Mesendoderm (in vitro differentiated cells): ENCODE results near the gene SCN4A.

Experiments used
- DNase-seq: peaks from one replicate; pipeline ENCODE4 v3.0.0; 2013
- H2AK5ac ChIP-seq: 2 replicates; pipeline ENCODE4 v1.6.1; 2013; ENCODE audit warnings: low read length, inconsistent platforms
- H2BK120ac ChIP-seq: 2 replicates; pipeline ENCODE4 v1.6.1; 2013; ENCODE audit warnings: low read depth, mild to moderate bottlenecking, low read length, moderate library complexity, mixed read lengths
- H2BK15ac ChIP-seq: replicated peaks from 2 replicates; pipeline ENCODE4 v1.6.1; 2013; ENCODE audit warnings: low read depth, mild to moderate bottlenecking, moderate library complexity
- H2BK5ac ChIP-seq: 2 replicates; pipeline ENCODE4 v1.6.1; 2013; ENCODE audit warnings: low read length, inconsistent platforms
- H3K18ac ChIP-seq: 2 replicates; pipeline ENCODE4 v1.6.1; 2013; ENCODE audit warnings: mild to moderate bottlenecking, low read length, mixed read lengths
- H3K23ac ChIP-seq: one replicate; pipeline ENCODE4 v1.6.1; 2013; ENCODE audit warnings: low read length
- H3K27ac ChIP-seq: 2 replicates; pipeline ENCODE4 v1.5.1; 2013; ENCODE audit warnings: low read depth, mild to moderate bottlenecking, inconsistent platforms, low read length, moderate library complexity
- H3K27me3 ChIP-seq: 2 replicates; pipeline ENCODE4 v1.6.1; 2013; ENCODE audit warnings: low read length, control low read depth, mild to moderate bottlenecking, inconsistent platforms; ENCODE audit not compliant: insufficient read depth, poor library complexity
- H3K36me3 ChIP-seq: 2 replicates; pipeline ENCODE4 v1.6.1; 2013; ENCODE audit warnings: low read length, inconsistent platforms; ENCODE audit not compliant: control insufficient read depth, insufficient read depth
- H3K4ac ChIP-seq: one replicate; pipeline ENCODE4 v1.6.1; 2013; ENCODE audit warnings: low read depth, mild to moderate bottlenecking, low read length, moderate library complexity
- H3K4me1 ChIP-seq: 2 replicates; pipeline ENCODE4 v1.6.1; 2013; ENCODE audit warnings: low read depth, low read length, inconsistent platforms; ENCODE audit not compliant: control insufficient read depth
- H3K4me2 ChIP-seq: 2 replicates; pipeline ENCODE4 v1.6.1; 2013; ENCODE audit warnings: low read length
- H3K4me3 ChIP-seq: 2 replicates; pipeline ENCODE4 v1.5.1; 2013; ENCODE audit warnings: mild to moderate bottlenecking, low read length
- H3K56ac ChIP-seq: one replicate; pipeline ENCODE4 v1.6.1; 2013; ENCODE audit warnings: low read length
- H3K79me1 ChIP-seq: 2 replicates; pipeline ENCODE4 v1.6.1; 2013; ENCODE audit warnings: low read length, inconsistent platforms
- H3K79me2 ChIP-seq: 2 replicates; pipeline ENCODE4 v1.6.1; 2013; ENCODE audit warnings: mild to moderate bottlenecking, low read length; ENCODE audit not compliant: control insufficient read depth, insufficient read depth
- H3K9ac ChIP-seq: 2 replicates; pipeline ENCODE4 v1.6.1; 2013; ENCODE audit warnings: low read length, inconsistent platforms
- H4K5ac ChIP-seq: one replicate; pipeline ENCODE4 v1.6.1; 2013; ENCODE audit warnings: low read length
- H4K8ac ChIP-seq: one replicate; pipeline ENCODE4 v1.6.1; 2013; ENCODE audit warnings: low read depth, mild to moderate bottlenecking, control low read depth, low read length, moderate library complexity
- WGBS: extraction: QIAGEN DNeasy Blood & Tissue Kit; methylation state at CpG from one replicate; pipeline ENCODE4 v1.1.7; 2013; ENCODE audit warnings: low lambda C conversion rate, missing lambda C conversion rate; ENCODE audit not compliant: insufficient coverage; ENCODE audit errors: extremely low coverage; 5-methylcytosine and 5-hydroxymethylcytosine counted together

Gene SCN4A

GRCh38 chr17:63976702-63977101 lies 4.0 kb upstream of the SCN4A start:
- H3K4me3 ChIP-seq = no peak overlapping the region
- no peak overlapping the region for H2BK120ac ChIP-seq
- H3K79me1 ChIP-seq = no peaks in the 10 kb centered on the region
- no peak overlapping the region for H3K4me2 ChIP-seq
- no peak overlapping the region for H3K18ac ChIP-seq
- no peaks in the 10 kb centered on the region for H3K79me2 ChIP-seq
- no peak for DNase-seq
- no CpG with 5 or more reads among the region's 3 CpGs for WGBS
- no peak overlapping the region for H3K4ac ChIP-seq
- no peak overlapping the region for H4K5ac ChIP-seq
- no peak overlapping the region for H2BK5ac ChIP-seq
- no peak overlapping the region for H3K56ac ChIP-seq
- H2BK15ac ChIP-seq = no peak overlapping the region
- H3K9ac ChIP-seq = no peak overlapping the region
- H3K27ac ChIP-seq = no peak overlapping the region
- no peak overlapping the region for H2AK5ac ChIP-seq
- H4K8ac ChIP-seq = no peak overlapping the region
- no peak overlapping the region for H3K23ac ChIP-seq
- no peaks in the 10 kb centered on the region for H3K36me3 ChIP-seq
- H3K27me3 ChIP-seq = no peaks in the 10 kb centered on the region
- H3K4me1 ChIP-seq = no peaks in the 10 kb centered on the region

DNA sequence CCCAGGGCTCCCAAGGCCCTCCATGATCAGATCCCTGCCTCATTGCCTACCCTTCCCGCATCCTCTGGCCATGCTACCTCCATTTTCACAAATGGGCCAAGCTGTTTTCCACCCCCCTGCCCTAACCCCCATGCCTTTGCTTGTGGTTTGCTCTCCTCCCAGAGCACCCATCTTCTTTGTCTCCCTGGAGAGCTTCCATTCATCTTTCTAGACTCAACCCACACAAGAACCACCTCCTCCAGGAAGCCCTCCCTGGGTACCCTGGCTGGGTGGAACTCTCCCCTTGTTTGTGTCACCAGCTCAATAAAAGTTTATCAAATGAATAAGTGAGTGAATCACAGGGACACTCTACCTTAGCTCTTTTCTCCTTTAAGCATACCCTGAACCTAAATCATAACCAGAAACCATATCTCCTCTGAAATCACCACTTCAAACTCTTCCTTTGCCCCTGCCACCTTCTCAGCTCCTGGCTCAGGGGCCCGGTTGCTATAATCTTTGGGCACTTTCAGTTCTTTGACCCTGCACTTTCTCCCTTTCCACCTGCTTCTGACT lies 2.9 kb upstream of the SCN4A start:
- H3K4ac ChIP-seq = no peak overlapping the region
- no peak overlapping the region for H2BK120ac ChIP-seq
- H2BK15ac ChIP-seq = no peak overlapping the region
- no peaks in the 10 kb centered on the region for H3K79me2 ChIP-seq
- no peak for DNase-seq
- no peak overlapping the region for H3K23ac ChIP-seq
- H3K4me2 ChIP-seq = no peak overlapping the region
- H3K18ac ChIP-seq = no peak overlapping the region
- no peak overlapping the region for H3K9ac ChIP-seq
- no peak overlapping the region for H2BK5ac ChIP-seq
- H3K27me3 ChIP-seq = no peaks in the 10 kb centered on the region
- no CpG with 5 or more reads among the region's 2 CpGs for WGBS
- H4K8ac ChIP-seq = no peak overlapping the region
- no peaks in the 10 kb centered on the region for H3K4me1 ChIP-seq
- H3K27ac ChIP-seq = no peak overlapping the region
- no peak overlapping the region for H3K4me3 ChIP-seq
- no peak overlapping the region for H2AK5ac ChIP-seq
- no peaks in the 10 kb centered on the region for H3K79me1 ChIP-seq
- no peak overlapping the region for H3K56ac ChIP-seq
- H4K5ac ChIP-seq = no peak overlapping the region
- H3K36me3 ChIP-seq = no peaks in the 10 kb centered on the region

GRCh38 chr17:63974594-63975192 lies 2.0 kb upstream of the SCN4A start:
- DNase-seq = peak; percentile 49
- no CpG with 5 or more reads among the region's 10 CpGs for WGBS
- no peaks in the 10 kb centered on the region for H3K79me2 ChIP-seq

DNA sequence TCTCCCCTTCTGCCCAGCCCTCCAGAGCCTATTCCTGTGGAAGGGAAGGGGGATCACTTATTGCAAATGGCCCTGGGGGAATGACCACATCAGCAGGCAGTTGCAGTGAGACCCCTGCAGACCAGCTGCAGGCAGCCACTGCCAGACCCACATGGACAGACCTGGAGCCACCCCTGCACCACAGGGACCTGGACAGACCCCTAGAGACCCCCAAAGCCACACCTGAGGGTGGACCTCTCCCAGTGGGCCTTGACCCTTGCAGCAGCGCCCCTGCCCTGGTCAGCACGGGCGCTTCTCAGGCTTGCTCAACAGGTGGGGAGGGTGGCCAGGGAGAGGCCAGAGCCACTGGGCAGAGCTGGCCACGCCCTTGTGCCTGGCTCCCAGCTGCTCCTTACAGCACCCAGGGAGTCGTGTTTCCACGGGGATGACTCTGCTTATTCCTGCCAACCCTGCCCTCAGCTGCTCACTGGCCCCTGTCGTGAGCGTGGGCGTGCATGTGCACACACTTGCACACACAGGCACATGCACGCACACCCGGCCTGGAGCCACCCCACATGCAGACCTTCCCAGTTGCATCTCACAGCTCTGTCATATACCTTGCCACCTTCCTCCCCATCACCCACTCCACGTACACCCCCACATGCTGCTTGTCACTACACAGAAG lies 1.3 kb upstream of the SCN4A start:
- Histone ChIP-seq H2BK15ac (no peak overlapping the region), H3K4me2 (no peak overlapping the region), H3K79me2 (no peaks in the 10 kb centered on the region), H3K27ac (no peak overlapping the region), H3K4ac (no peak overlapping the region), H2BK5ac (no peak overlapping the region), H3K56ac (no peak overlapping the region), H3K4me3 (no peak overlapping the region), H3K18ac (no peak overlapping the region), H3K27me3 (no peaks in the 10 kb centered on the region), H3K23ac (no peak overlapping the region), H3K9ac (no peak overlapping the region), H3K79me1 (no peaks in the 10 kb centered on the region), H2BK120ac (no peak overlapping the region), H3K36me3 (no peaks in the 10 kb centered on the region), H3K4me1 (no peaks in the 10 kb centered on the region), H4K5ac (no peak overlapping the region), H2AK5ac (no peak overlapping the region), H4K8ac (no peak overlapping the region)
- WGBS = no CpG with 5 or more reads among the region's 12 CpGs
- no peak for DNase-seq

More at GRCh38 chr17:63974594-63975192, 2.0 kb upstream of the SCN4A start:
- no peaks in the 10 kb centered on the region for H3K36me3 ChIP-seq
- no peak overlapping the region for H3K4me3 ChIP-seq
- no peak overlapping the region for H3K4me2 ChIP-seq
- no peak overlapping the region for H2BK15ac ChIP-seq
- no peak overlapping the region for H3K56ac ChIP-seq
- H3K79me1 ChIP-seq = no peaks in the 10 kb centered on the region
- no peak overlapping the region for H2BK120ac ChIP-seq
- no peak overlapping the region for H4K5ac ChIP-seq
- no peak overlapping the region for H3K23ac ChIP-seq
- no peak overlapping the region for H2BK5ac ChIP-seq
- no peak overlapping the region for H4K8ac ChIP-seq
- no peak overlapping the region for H3K4ac ChIP-seq
- H3K9ac ChIP-seq = no peak overlapping the region
- H3K4me1 ChIP-seq = no peaks in the 10 kb centered on the region
- H3K27me3 ChIP-seq = no peaks in the 10 kb centered on the region
- H3K18ac ChIP-seq = no peak overlapping the region
- H2AK5ac ChIP-seq = no peak overlapping the region
- H3K27ac ChIP-seq = no peak overlapping the region

DNA sequence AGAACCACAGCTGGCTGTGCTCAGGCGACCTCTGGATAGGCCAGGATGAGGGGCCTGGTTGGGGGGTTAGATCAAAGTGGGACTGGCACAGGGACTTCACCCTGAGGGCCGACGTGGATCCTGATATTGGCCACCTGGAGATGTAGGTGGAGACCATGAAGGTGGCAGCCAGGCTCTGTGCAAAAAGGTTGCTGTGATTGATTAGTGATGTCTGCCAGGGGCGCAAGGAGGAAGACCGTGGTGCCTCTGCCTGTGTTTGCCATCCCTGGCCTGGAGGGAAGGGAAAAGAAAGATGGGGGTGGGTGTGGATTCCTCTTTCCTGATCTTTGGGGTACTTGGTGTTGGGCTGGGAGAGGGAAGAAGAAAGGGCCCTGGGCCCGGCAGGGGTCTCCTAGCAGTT lies 529 bp upstream of the SCN4A start:
- Histone ChIP-seq H2AK5ac (no peak overlapping the region), H3K18ac (no peak overlapping the region), H3K27ac (no peak overlapping the region), H2BK15ac (no peak overlapping the region), H4K8ac (no peak overlapping the region), H4K5ac (no peak overlapping the region), H2BK5ac (no peak overlapping the region), H3K56ac (no peak overlapping the region), H3K4ac (no peak overlapping the region), H3K9ac (no peak overlapping the region), H3K4me1 (no peaks in the 10 kb centered on the region), H3K27me3 (no peaks in the 10 kb centered on the region), H3K23ac (no peak overlapping the region), H3K79me2 (no peaks in the 10 kb centered on the region), H3K4me3 (no peak overlapping the region), H3K79me1 (no peaks in the 10 kb centered on the region), H3K36me3 (no peaks in the 10 kb centered on the region), H3K4me2 (no peak overlapping the region), H2BK120ac (no peak overlapping the region)
- no peak for DNase-seq
- WGBS = no CpG with 5 or more reads among the region's 6 CpGs
